Measurements from ENCODE around the gene PIGC.
A peak's percentile ranks its signal among the peaks of the same experiment; 100 is the strongest.

GRCh38 chr1:172398970-172399755 is 44.7 kb downstream of the PIGC start:
- TF ChIP-seq, protein P1, sequence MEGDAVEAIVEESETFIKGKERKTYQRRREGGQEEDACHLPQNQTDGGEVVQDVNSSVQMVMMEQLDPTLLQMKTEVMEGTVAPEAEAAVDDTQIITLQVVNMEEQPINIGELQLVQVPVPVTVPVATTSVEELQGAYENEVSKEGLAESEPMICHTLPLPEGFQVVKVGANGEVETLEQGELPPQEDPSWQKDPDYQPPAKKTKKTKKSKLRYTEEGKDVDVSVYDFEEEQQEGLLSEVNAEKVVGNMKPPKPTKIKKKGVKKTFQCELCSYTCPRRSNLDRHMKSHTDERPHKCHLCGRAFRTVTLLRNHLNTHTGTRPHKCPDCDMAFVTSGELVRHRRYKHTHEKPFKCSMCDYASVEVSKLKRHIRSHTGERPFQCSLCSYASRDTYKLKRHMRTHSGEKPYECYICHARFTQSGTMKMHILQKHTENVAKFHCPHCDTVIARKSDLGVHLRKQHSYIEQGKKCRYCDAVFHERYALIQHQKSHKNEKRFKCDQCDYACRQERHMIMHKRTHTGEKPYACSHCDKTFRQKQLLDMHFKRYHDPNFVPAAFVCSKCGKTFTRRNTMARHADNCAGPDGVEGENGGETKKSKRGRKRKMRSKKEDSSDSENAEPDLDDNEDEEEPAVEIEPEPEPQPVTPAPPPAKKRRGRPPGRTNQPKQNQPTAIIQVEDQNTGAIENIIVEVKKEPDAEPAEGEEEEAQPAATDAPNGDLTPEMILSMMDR (IDR thresholded peaks at IDR 0.05; ENCODE audit: low read depth, low read length, missing input control): peak; percentile 40
- TF ChIP-seq SP1 (IDR thresholded peaks at IDR 0.05) (no peak), HNF4A (conservative IDR thresholded peaks at IDR 0.05) (no peak), ZBTB33 (IDR thresholded peaks at IDR 0.05) (no peak), EGR1 (IDR thresholded peaks at IDR 0.05; ENCODE audit: low read depth in 2 of 2) (no peak), GABPA (IDR thresholded peaks at IDR 0.05 in 1 of 2, conservative IDR thresholded peaks at IDR 0.05 in 1 of 2) (no peak), FOXA1 (IDR thresholded peaks at IDR 0.05) (no peak)

Data from liver (tissue), 3 donors.